ENCODE data around the gene GUCY2F.

DNA sequence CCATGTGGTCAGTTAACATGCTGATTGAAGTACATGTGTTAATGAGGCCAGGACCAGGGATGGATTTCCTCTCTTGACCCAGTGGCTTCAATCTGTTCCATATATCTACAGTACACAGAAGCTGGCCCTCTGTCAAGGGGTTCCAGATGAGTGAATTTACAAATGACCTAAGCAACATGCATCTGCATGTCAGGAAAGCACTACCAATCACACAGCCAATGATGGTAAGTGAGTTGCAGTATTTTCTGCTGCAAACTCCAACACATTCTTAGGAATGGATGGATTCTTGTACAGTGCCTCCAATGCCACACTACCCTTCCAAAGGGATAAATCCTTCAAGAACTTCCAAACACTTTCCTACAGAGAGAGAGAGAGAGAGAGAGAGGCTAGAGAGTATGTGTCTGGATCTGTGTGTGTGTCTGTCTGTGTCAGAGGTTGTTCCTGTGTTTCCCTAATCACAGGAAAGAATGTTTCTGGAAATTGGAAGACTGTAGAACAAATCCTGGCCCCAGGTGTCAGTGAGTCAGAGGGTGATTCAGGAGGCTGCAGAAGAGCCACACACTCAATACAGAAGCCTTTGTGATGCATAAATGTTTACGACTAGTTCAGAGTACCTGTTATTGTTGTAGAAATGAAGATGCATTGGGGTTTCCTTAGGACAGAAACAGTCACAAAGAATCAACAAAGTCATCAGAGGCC, 107.5 kb downstream of the GUCY2F start:
- TF ChIP-seq CTCF (IDR thresholded peaks at IDR 0.05) (no peak), EZH2phosphoT487 (IDR thresholded peaks at IDR 0.05) (no peak)

Data from neural progenitor cell (in vitro differentiated cells).